Upper lobe of left lung (tissue), 6 donors: Measurements from ENCODE around the gene MGMT. TPM values are rescaled to one million over a fixed set of nuclear protein-coding genes. Genes with fewer than 3 reads are reported as not detected.
A peak's percentile ranks its signal among the peaks of the same experiment; 100 is the strongest.

Experiments
- ATAC-seq, 2 donors: fragments of 200-7000 bp; cut with Tn5 transposase; one replicate each; pipeline ENCODE4 v1.9.1; 2022; ENCODE audit warnings: mild to moderate bottlenecking in 2 of 2, moderate library complexity in 2 of 2; ENCODE audit not compliant: low FRiP score in 2 of 2
- DNase-seq, 2 donors: peaks; one replicate each; pipeline ENCODE4 v3.0.0-alpha.2; 2019 to 2020
- H3K27ac ChIP-seq, 4 donors: fragments of 200-600 bp; sonication (generic); one replicate each; pipeline ENCODE4 v1.5.1; 2016 to 2019
- H3K27me3 ChIP-seq, 4 donors: fragments of 200-600 bp; sonication (generic); one replicate each; pipeline ENCODE4 v1.5.1; 2017 to 2019
- H3K36me3 ChIP-seq, 4 donors: fragments of 200-600 bp; sonication (generic); one replicate each; pipeline ENCODE4 v1.5.1; 2016 to 2019
- H3K4me1 ChIP-seq, 4 donors: fragments of 200-600 bp; sonication (generic); one replicate each; pipeline ENCODE4 v1.5.1; 2018 to 2019
- H3K4me3 ChIP-seq, 4 donors: fragments of 200-600 bp; sonication (generic); one replicate each; pipeline ENCODE4 v1.5.1; 2017 to 2019; ENCODE audit warnings: mild to moderate bottlenecking in 2 of 4, moderate library complexity in 1 of 4
- H3K9me3 ChIP-seq, 4 donors: fragments of 200-600 bp; sonication (generic); one replicate each; pipeline ENCODE4 v1.5.1; 2018 to 2019
- CTCF ChIP-seq, 6 experiments: fragments of 450-650 bp in 4 of 6; fragments of 200-600 bp in 2 of 6; sonication (generic) in 2 of 6; IDR thresholded peaks; one replicate each; pipeline ENCODE4 v1.5.1; 2016 to 2019; ENCODE audit warnings: antibody characterized with exemption in 6 of 6
- EP300 ChIP-seq, 4 donors: sonication (generic); formaldehyde crosslinking; IDR thresholded peaks; one replicate each; pipeline ENCODE4 v1.5.1; 2017; ENCODE audit warnings: antibody characterized with exemption in 4 of 4, control low read depth in 2 of 4
- POLR2A ChIP-seq, 4 donors: fragments of 450-650 bp; IDR thresholded peaks; one replicate each; pipeline ENCODE4 v1.5.1; 2016 to 2017; ENCODE audit warnings: antibody characterized with exemption in 4 of 4, mild to moderate bottlenecking in 2 of 4
- POLR2AphosphoS5 ChIP-seq, 2 donors: sonication (generic); formaldehyde crosslinking; IDR thresholded peaks; one replicate each; pipeline ENCODE4 v1.5.1; 2017; ENCODE audit warnings: antibody characterized with exemption in 2 of 2
- WGBS, 2 donors: methylation state at CpG; one replicate each; pipeline ENCODE4 v1.1.5; 2017 to 2018; 5-methylcytosine and 5-hydroxymethylcytosine counted together
- total RNA-seq, 6 donors: library from RNA; depleted of rRNA in 4 of 6; stranded (reverse); fragments of >200 nt in 4 of 6; gene quantifications; one replicate each; pipeline versions ENCODE4 v1.1.0 to v1.2.1, GENCODE V29; 2016 to 2021
- donor health status: DM: no; HTN: no; CAD: no; lungs with moderate emphysema.
- donor health status: DM: no; HTN: yes; CAD: no; lungs with severe emphysema.

MGMT gene
- total RNA-seq, 6 donors from 2014 or later, result 20.9 to 44.0 (median 29.6) TPM

GRCh38 chr10:129626796-129627435 is 159.9 kb downstream of the MGMT start:
- DNase-seq, result peak in 1 of 2 donors; percentile 39
- TF ChIP-seq POLR2A (IDR thresholded peaks at IDR 0.05), result no peak
- no peak for TF ChIP-seq CTCF (IDR thresholded peaks at IDR 0.05)
- no peak for TF ChIP-seq POLR2AphosphoS5 (IDR thresholded peaks at IDR 0.05)
- TF ChIP-seq EP300 (IDR thresholded peaks at IDR 0.05), result no peak
- no peak for ATAC-seq
- Histone ChIP-seq H3K27ac (no peak overlapping the region), H3K9me3 (no peaks in the 10 kb centered on the region), H3K36me3 (no peaks in the 10 kb centered on the region), H3K27me3 (no peaks in the 10 kb centered on the region), H3K4me1 (peaks cover 0 to 7% (median 0%) of the 10 kb centered on the region in 4 donors), H3K4me3 (no peak overlapping the region)
- WGBS, 2 donors, result 86 to 91% methylated on average over 12 of the region's 12 CpGs

- Histone ChIP-seq H3K36me3 (no peaks in the 10 kb centered on the region), H3K4me1 (peaks cover 0 to 7% (median 0%) of the 10 kb centered on the region in 4 donors), H3K4me3 (no peak overlapping the region), H3K27me3 (no peaks in the 10 kb centered on the region), H3K9me3 (no peaks in the 10 kb centered on the region), H3K27ac (no peak overlapping the region)
- TF ChIP-seq CTCF (IDR thresholded peaks at IDR 0.05), result no peak
- ATAC-seq (no peak), DNase-seq (no peak)
- WGBS, 2 donors, result 47 to 62% methylated on average over 8 of the region's 8 CpGs
Observed at GRCh38 chr10:129627442-129627841, 160.4 kb downstream of the MGMT start.

- DNase-seq, result peak in 1 of 2 donors; percentile 52
- H3K4me3 ChIP-seq, result no peak overlapping the region
- 93 to 94% methylated on average over 9 of the region's 9 CpGs for WGBS, 2 donors
- TF ChIP-seq EP300 (IDR thresholded peaks at IDR 0.05) (no peak), POLR2AphosphoS5 (IDR thresholded peaks at IDR 0.05) (no peak), POLR2A (IDR thresholded peaks at IDR 0.05) (no peak), CTCF (IDR thresholded peaks at IDR 0.05) (no peak)
- H3K36me3 ChIP-seq, result no peaks in the 10 kb centered on the region
- H3K27ac ChIP-seq, result no peak overlapping the region
- no peaks in the 10 kb centered on the region for H3K9me3 ChIP-seq
- ATAC-seq, result no peak
- H3K4me1 ChIP-seq, result peaks cover 0 to 7% (median 0%) of the 10 kb centered on the region in 4 donors
- no peaks in the 10 kb centered on the region for H3K27me3 ChIP-seq
Observed at GRCh38 chr10:129628823-129629222, 161.8 kb downstream of the MGMT start.

GRCh38 chr10:129629911-129630310 is 162.9 kb downstream of the MGMT start:
- DNase-seq, result peak in 1 of 2 donors; percentile 50
- H3K4me1 ChIP-seq, result peaks cover 0 to 7% (median 0%) of the 10 kb centered on the region in 4 donors
- no peak overlapping the region for H3K27ac ChIP-seq
- ATAC-seq, result no peak
- H3K27me3 ChIP-seq, result no peaks in the 10 kb centered on the region
- H3K9me3 ChIP-seq, result no peaks in the 10 kb centered on the region
- 92 to 95% methylated on average over 15 of the region's 15 CpGs for WGBS, 2 donors
- TF ChIP-seq CTCF (IDR thresholded peaks at IDR 0.05) (no peak), EP300 (IDR thresholded peaks at IDR 0.05) (no peak), POLR2A (IDR thresholded peaks at IDR 0.05) (no peak), POLR2AphosphoS5 (IDR thresholded peaks at IDR 0.05) (no peak)
- H3K36me3 ChIP-seq, result no peaks in the 10 kb centered on the region
- H3K4me3 ChIP-seq, result no peak overlapping the region

- Histone ChIP-seq H3K9me3 (no peaks in the 10 kb centered on the region), H3K27ac (no peak overlapping the region), H3K36me3 (no peaks in the 10 kb centered on the region), H3K27me3 (no peaks in the 10 kb centered on the region), H3K4me1 (peaks cover 0 to 7% (median 0%) of the 10 kb centered on the region in 4 donors), H3K4me3 (no peak overlapping the region)
- TF ChIP-seq POLR2A (IDR thresholded peaks at IDR 0.05) (no peak), CTCF (IDR thresholded peaks at IDR 0.05) (no peak), EP300 (IDR thresholded peaks at IDR 0.05) (no peak), POLR2AphosphoS5 (IDR thresholded peaks at IDR 0.05) (no peak)
- DNase-seq, result no peak
- 89 to 92% methylated on average over 6 of the region's 6 CpGs for WGBS, 2 donors
- ATAC-seq, result no peak
Observed at GRCh38 chr10:129631006-129631405, 164.0 kb downstream of the MGMT start.
